Pancreas (tissue), 10 donors: ENCODE measurements around the gene RAB14. TPM values are rescaled to one million over a fixed set of nuclear protein-coding genes. Genes with fewer than 3 reads are reported as not detected.

ENCODE experiments used
- ATAC-seq, 4 donors: fragments of 200-7000 bp; cut with Tn5 transposase; one replicate each; pipeline versions ENCODE4 v1.8.0 to v1.9.1; 2020; ENCODE audit warnings: mild to moderate bottlenecking in 4 of 4, moderate library complexity in 4 of 4
- DNase-seq, 6 donors: peaks; one replicate each; pipeline ENCODE4 v3.0.0-alpha.2; 2020
- FAIRE-seq: peaks from 2 replicates; lab custom pipeline; 2012; peaks lifted over from hg19 to GRCh38; lab: Jason Lieb, UNC
- H3K27ac ChIP-seq, 4 donors: fragments of 200-600 bp; sonication (generic); 1 replicate in 3 of 4; 2 replicates in 1 of 4; pipeline versions ENCODE4 v1.5.0 to v1.8.0; 2020
- H3K27me3 ChIP-seq, 4 donors: fragments of 200-600 bp; one replicate each; pipeline ENCODE4 v1.8.0; 2021
- H3K36me3 ChIP-seq, 3 donors: fragments of 200-600 bp; sonication (generic) in 1 of 3; one replicate each; pipeline versions ENCODE4 v1.5.0 to v1.8.0; 2020 to 2021
- H3K4me1 ChIP-seq, 3 donors: fragments of 200-600 bp; one replicate each; pipeline ENCODE4 v1.8.0; 2021
- H3K4me3 ChIP-seq, 4 donors: fragments of 200-600 bp; sonication (generic) in 2 of 4; one replicate each; pipeline versions ENCODE4 v1.5.0 to v1.8.0; 2020 to 2021
- H3K9me3 ChIP-seq, 4 donors: fragments of 200-600 bp; one replicate each; pipeline ENCODE4 v1.8.0; 2021
- WGBS, 2 donors: extraction: QIAGEN DNeasy Blood & Tissue Kit; methylation state at CpG; one replicate each; pipeline ENCODE4 v1.1.7; 2013; 5-methylcytosine and 5-hydroxymethylcytosine counted together
- intact Hi-C, 3 donors: fragments of 100-400 bp; cut with DNase I; formaldehyde crosslinking; loops; one replicate each; pipeline versions ENCODE4 v1.11.1 to v1.14.2; 2022
- polyA plus RNA-seq, 2 donors: library from polyadenylated mRNA; stranded (reverse); fragments of 200-250 nt; gene quantifications; one replicate each; pipeline ENCODE4 v1.2.3, GENCODE V29; 2013
- total RNA-seq, 6 donors: library from RNA; stranded (reverse); fragmentation: NEBNext Ultra II Directional in 4 of 6; extraction: Animal tissue kit (Norgen Biotek cat#: 25700) in 4 of 6; gene quantifications; one replicate each; pipeline versions ENCODE4 v1.2.1 to v1.2.4, GENCODE V29; 2021 to 2023
- TF ChIP-seq, protein P1 (sequence below), 4 donors: fragments of 200-600 bp; sonication (generic) in 3 of 4; IDR thresholded peaks; one replicate each; pipeline versions ENCODE4 v1.5.0 to v1.8.0; 2021; ENCODE audit warnings: antibody characterized with exemption in 4 of 4
- donor health status: healthy with polysubstance abuse.
- donor health status: DM: no; HTN: no; CAD: no; lungs with moderate emphysema.
- donor health status: DM: no; HTN: no; CAD: no.
- donor health status: control.
- donor health status: control.
- donor health status: Bipolar disorder and iron deficiency.
- donor health status: DM: yes; HTN: yes; CAD: no.
- donor health status: DM: no; HTN: no; CAD: no.
- donor health status: DM: no; HTN: no; CAD: no.
- donor health status: DM: yes; HTN: yes; CAD: no.

The RAB14 gene
- total and polyA plus RNA-seq, 8 donors, result 9.2 to 37.0 (median 23.1) TPM

DNA sequence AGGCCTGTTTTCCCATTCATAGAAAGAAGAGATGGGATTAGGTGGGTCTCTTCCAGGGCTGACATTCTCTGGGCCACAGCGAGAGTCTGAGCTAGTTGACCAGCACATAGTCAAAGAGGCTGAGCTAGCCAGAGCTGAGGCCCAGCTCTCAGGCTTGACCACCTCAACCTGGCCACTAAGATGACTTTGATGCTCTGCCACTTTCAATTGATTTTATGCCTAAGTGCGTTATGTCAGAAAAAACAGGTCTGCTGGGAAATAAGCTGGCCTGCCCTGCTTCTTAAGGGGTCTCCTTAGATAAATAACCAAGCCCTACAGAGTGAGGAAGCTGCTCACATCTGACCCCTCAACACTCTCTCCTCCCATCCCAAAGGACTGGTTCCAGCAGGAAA is 20.0 kb upstream of the RAB14 start:
- no peaks in the 10 kb centered on the region for H3K27me3 ChIP-seq
- no peak for ATAC-seq
- no peaks in the 10 kb centered on the region for H3K4me1 ChIP-seq
- H3K27ac ChIP-seq, result no peak overlapping the region
- no peak for FAIRE-seq
- H3K36me3 ChIP-seq, result no peaks in the 10 kb centered on the region
- intact Hi-C loops, result no loop called here
- TF ChIP-seq, protein P1, sequence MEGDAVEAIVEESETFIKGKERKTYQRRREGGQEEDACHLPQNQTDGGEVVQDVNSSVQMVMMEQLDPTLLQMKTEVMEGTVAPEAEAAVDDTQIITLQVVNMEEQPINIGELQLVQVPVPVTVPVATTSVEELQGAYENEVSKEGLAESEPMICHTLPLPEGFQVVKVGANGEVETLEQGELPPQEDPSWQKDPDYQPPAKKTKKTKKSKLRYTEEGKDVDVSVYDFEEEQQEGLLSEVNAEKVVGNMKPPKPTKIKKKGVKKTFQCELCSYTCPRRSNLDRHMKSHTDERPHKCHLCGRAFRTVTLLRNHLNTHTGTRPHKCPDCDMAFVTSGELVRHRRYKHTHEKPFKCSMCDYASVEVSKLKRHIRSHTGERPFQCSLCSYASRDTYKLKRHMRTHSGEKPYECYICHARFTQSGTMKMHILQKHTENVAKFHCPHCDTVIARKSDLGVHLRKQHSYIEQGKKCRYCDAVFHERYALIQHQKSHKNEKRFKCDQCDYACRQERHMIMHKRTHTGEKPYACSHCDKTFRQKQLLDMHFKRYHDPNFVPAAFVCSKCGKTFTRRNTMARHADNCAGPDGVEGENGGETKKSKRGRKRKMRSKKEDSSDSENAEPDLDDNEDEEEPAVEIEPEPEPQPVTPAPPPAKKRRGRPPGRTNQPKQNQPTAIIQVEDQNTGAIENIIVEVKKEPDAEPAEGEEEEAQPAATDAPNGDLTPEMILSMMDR (IDR thresholded peaks at IDR 0.05), result no peak
- H3K9me3 ChIP-seq, result no peaks in the 10 kb centered on the region
- DNase-seq, result no peak
- 92 to 96% methylated on average over 2 of the region's 2 CpGs for WGBS, 2 donors
- H3K4me3 ChIP-seq, result no peak overlapping the region

DNA sequence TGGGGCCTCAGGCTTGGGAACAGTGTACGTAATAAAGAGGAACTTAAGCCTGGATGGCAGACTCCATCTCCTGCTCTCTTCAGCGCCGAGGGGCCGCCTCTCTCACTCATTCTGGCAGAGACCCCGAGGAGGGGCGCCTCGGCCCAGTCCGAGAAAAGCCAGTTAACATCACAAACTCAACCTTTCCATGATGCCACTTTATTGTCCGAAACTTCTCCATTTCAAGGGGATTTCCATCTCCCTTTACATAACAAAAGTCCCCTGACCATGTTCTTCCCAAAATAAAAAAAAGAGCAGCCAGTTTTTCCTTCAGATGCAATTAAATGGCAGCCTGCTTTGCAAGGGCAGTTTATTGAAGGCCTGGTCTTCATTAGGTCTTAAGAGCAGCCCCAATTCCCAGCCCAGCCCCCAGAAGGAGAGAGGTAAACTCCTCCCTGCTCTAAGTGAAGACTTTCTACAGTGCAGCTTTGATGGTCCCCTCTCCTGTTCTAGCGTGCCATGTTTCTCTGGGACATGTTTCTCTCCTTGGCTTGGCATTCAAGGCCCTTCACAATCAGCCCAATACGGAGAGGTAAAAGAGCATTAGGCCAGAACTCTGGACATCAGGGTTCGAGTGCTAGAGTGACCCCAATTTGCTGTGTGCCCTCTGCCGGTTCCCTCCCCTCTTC is 19.5 kb upstream of the RAB14 start:
- Histone ChIP-seq H3K27me3 (no peaks in the 10 kb centered on the region), H3K9me3 (no peaks in the 10 kb centered on the region), H3K4me3 (no peak overlapping the region), H3K27ac (no peak overlapping the region), H3K4me1 (no peaks in the 10 kb centered on the region), H3K36me3 (no peaks in the 10 kb centered on the region)
- ATAC-seq (peak in 1 of 4 donors; percentile 25), FAIRE-seq (no peak), DNase-seq (no peak)
- 85% methylated on average over 13 of the region's 13 CpGs for WGBS, 2 donors
- intact Hi-C loops, result no loop called here
- TF ChIP-seq, protein P1 (IDR thresholded peaks at IDR 0.05), result no peak

DNA sequence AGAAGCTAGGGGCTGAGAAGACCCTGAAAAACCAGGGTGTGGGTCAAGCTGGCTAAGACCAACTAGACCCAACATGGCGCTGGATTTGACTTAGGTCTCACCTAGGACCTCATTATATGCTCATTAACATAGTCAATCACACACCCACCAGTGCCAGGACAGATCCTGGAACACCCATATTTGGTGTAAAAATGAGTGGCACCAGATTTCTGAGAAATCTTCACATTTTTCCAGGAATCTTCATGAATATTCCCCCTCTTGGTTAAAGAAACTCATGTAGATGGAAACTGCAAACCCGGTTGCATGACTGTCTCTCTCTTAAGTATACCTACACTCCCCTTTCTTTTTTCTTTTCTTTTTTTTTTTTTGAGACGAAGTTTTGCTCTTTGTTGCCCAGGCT is 17.9 kb upstream of the RAB14 start:
- TF ChIP-seq, protein P1 (IDR thresholded peaks at IDR 0.05), result no peak
- no peaks in the 10 kb centered on the region for H3K9me3 ChIP-seq

DNA sequence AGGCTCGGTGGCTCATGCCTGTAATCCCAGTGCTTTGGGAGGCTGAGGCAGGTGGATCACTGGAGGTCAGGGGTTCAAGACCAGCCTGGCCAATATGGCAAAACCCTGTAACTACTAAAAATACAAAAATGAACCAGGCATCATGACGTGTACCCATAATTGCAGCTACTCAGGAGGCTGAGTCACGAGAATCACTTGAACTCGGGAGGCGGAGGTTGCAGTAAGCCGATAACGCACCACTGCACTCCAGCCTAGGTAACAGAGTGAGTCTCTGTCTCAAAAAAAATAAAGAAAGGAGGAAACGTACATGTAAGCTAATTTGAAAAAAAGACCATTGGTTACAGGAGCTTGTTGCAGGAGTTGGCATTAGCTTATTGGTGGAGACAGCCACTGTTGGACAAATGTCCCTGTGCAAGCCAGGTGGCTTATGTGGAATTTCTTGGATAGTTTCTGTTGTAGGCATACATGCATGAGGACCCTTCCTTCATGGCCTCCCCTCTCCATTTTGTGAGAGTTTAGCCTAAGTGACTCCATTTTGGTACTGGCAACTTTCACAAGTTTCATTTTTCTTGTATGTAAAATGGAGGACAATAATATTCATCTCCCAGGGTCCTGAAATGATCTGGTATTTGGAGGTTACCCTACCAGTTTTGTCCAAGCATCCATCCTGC is 16.8 kb upstream of the RAB14 start:
- FAIRE-seq, result no peak

More for the DNA sequence above, 17.9 kb upstream of the RAB14 start:
- Histone ChIP-seq H3K4me1 (no peaks in the 10 kb centered on the region), H3K36me3 (no peaks in the 10 kb centered on the region), H3K27me3 (no peaks in the 10 kb centered on the region), H3K4me3 (no peak overlapping the region), H3K27ac (no peak overlapping the region)
- WGBS, 2 donors, result 90 to 92% methylated on average over 3 of the region's 3 CpGs
- intact Hi-C loops, result loop anchor here in 2 of 3 donors (10.0 kb wide), 1 partner anchor 175 kb away; no protein-coding TSS in a partner anchor
- FAIRE-seq (no peak), DNase-seq (no peak), ATAC-seq (no peak)

More for the DNA sequence above, 16.8 kb upstream of the RAB14 start:
- Histone ChIP-seq H3K27ac (no peak overlapping the region), H3K4me3 (no peak overlapping the region), H3K36me3 (no peaks in the 10 kb centered on the region), H3K27me3 (no peaks in the 10 kb centered on the region), H3K4me1 (no peaks in the 10 kb centered on the region), H3K9me3 (no peaks in the 10 kb centered on the region)
- WGBS, 2 donors, result 90 to 94% methylated on average over 8 of the region's 8 CpGs
- TF ChIP-seq, protein P1 (IDR thresholded peaks at IDR 0.05), result no peak
- ATAC-seq (no peak), DNase-seq (no peak)
- intact Hi-C loops, result loop anchor here in 2 of 3 donors (10.0 kb wide), 1 partner anchor 176 kb away; no protein-coding TSS in a partner anchor
